AG04450 (cell line): ENCODE data around the gene CDKL2. TPM values are rescaled to one million over a fixed set of nuclear protein-coding genes. Genes with fewer than 3 reads are reported as not detected.
"Not testable (repeated sequence)": the region's sequence is repeated elsewhere in the genome, so short reads cannot be mapped to it uniquely, and the experiment has no call there.

Experiments used
- CTCF ChIA-PET: fragments of 300-600, 350-600 bp; formaldehyde crosslinking; extraction: SDS; loops from one replicate; lab custom pipeline; 2022; ENCODE audit warnings: antibody characterized with exemption, inconsistent platforms; lab: Charles Lee
- POLR2A ChIA-PET: fragments of 350-600 bp; formaldehyde crosslinking; extraction: SDS; loops from one replicate; lab custom pipeline; 2021; ENCODE audit warnings: antibody characterized with exemption, inconsistent platforms; lab: Yijun Ruan, JAX
- DNase-seq: peaks from one replicate; pipeline ENCODE4 v3.0.0-alpha.2; 2011; ENCODE audit warnings: low read depth, low spot score
- H3K27ac ChIP-seq: one replicate; pipeline ENCODE4 v1.5.1; 2012; ENCODE audit warnings: low read depth, low read length, control low read depth
- H3K27me3 ChIP-seq: one replicate; pipeline ENCODE4 v1.6.0; 2012; ENCODE audit warnings: low read length; ENCODE audit not compliant: control insufficient read depth, insufficient read depth
- H3K4me3 ChIP-seq: 2 replicates; pipeline ENCODE4 v1.5.1; 2011; ENCODE audit warnings: mild to moderate bottlenecking, low read depth, low read length, control low read depth
- H3K9me3 ChIP-seq: 2 replicates; pipeline ENCODE4 v1.5.1; 2012; ENCODE audit warnings: low read length; ENCODE audit not compliant: control insufficient read depth, insufficient read depth
- CTCF ChIP-seq: IDR thresholded peaks from 2 replicates; pipeline ENCODE4 v1.5.1; 2011; ENCODE audit warnings: low read depth, low read length, control low read depth, inconsistent platforms
- polyA plus RNA-seq: library from polyadenylated mRNA; depleted of rRNA; stranded (reverse); fragments of >200 nt; gene quantifications from 2 replicates; pipeline ENCODE4 v1.2.3, GENCODE V29; 2011

Gene CDKL2
- polyA plus RNA-seq, 1 experiment: 0.29 TPM

GRCh38 chr4:75544870-75545269, 85.5 kb downstream of the CDKL2 start:
- H3K27ac ChIP-seq: no peak overlapping the region
- CTCF ChIA-PET: no interaction called here
- H3K9me3 ChIP-seq: no peaks in the 10 kb centered on the region
- no peak for DNase-seq
- POLR2A ChIA-PET: no interaction called here
- H3K27me3 ChIP-seq: no peaks in the 10 kb centered on the region
- H3K4me3 ChIP-seq: no peak overlapping the region
- no peak for TF ChIP-seq CTCF

GRCh38 chr4:75544220-75544619, 86.1 kb downstream of the CDKL2 start:
- H3K9me3 ChIP-seq, H3K27me3 ChIP-seq, H3K27ac ChIP-seq, DNase-seq, POLR2A ChIA-PET, H3K4me3 ChIP-seq: not testable (repeated sequence)
- CTCF ChIA-PET: interaction anchor here (0.7 kb wide), 1 partner anchor 265 kb away, joined by 3 read pairs; no protein-coding TSS in a partner anchor

DNA sequence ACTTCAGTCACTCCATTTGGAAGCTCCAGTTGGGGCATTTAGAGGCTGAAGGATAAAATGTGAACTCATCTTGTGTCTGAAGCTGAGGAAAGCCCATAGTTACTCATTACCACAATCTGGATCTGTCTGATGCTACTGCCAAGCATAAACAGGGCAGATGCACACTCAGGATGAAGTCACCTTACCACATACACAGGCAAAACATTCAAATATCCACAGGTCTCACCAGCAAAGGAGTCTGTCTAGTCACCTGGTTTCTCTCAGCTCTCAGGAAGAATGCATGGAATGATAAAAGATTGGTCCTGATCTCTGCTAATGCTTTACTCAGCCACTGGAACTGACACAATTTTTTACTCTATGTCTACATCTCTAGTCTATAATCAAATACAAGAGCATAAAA, 87.5 kb downstream of the CDKL2 start:
- Histone ChIP-seq H3K9me3 (no peaks in the 10 kb centered on the region), H3K27ac (no peak overlapping the region), H3K4me3 (no peak overlapping the region), H3K27me3 (no peaks in the 10 kb centered on the region)
- CTCF ChIA-PET: interaction anchor here (0.9 to 1.1 kb wide), 2 partner anchors 27 to 305 kb away, joined by 3 read pairs; no protein-coding TSS in a partner anchor
- TF ChIP-seq CTCF: no peak
- DNase-seq: peak; percentile 44
- POLR2A ChIA-PET: interaction anchor here (0.8 to 1.2 kb wide), 2 partner anchors 28 to 130 kb away, joined by 3 read pairs; partner anchors contain the start of gene G3BP2

GRCh38 chr4:75537308-75537707, 93.0 kb downstream of the CDKL2 start:
- H3K27ac ChIP-seq, H3K9me3 ChIP-seq, H3K27me3 ChIP-seq, H3K4me3 ChIP-seq, POLR2A ChIA-PET, CTCF ChIA-PET, DNase-seq: not testable (repeated sequence)

GRCh38 chr4:75533926-75534325, 96.4 kb downstream of the CDKL2 start:
- CTCF ChIA-PET, H3K4me3 ChIP-seq, DNase-seq, H3K9me3 ChIP-seq, POLR2A ChIA-PET, H3K27ac ChIP-seq, H3K27me3 ChIP-seq: not testable (repeated sequence)

DNA sequence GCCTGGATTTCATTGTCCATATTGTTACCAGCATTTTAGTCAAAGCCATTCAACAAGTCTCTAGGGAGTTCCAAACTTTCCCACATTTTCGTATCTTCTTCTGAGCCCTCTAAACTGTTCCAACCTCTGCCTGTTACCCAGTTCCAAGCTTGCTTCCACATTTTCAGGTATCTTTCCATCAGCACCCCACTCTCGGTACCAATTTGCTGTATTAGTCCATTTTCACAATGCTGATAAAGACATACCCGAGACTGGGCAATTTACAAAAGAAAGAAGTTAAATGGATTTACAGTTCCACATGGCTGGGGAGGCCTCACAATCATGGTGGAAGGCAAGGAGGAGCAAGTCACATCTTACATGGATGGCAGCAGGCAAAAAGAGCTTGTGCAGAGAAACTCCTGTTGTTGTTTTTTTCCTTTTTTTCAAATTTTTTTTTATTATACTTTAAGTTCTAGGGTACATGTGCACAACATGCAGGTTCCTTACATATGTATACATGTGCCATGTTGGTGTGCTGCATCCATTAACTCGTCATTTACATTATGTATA, 96.9 kb downstream of the CDKL2 start:
- POLR2A ChIA-PET: not testable (repeated sequence)

GRCh38 chr4:75531536-75532143, 98.7 kb downstream of the CDKL2 start:
- H3K9me3 ChIP-seq, POLR2A ChIA-PET, H3K4me3 ChIP-seq, H3K27me3 ChIP-seq, CTCF ChIA-PET, H3K27ac ChIP-seq, DNase-seq: not testable (repeated sequence)

More for the DNA sequence above, 96.9 kb downstream of the CDKL2 start:
- H3K9me3 ChIP-seq, H3K27me3 ChIP-seq, H3K4me3 ChIP-seq, DNase-seq, H3K27ac ChIP-seq: not testable (repeated sequence)
- CTCF ChIA-PET: interaction anchor here (0.6 kb wide), 1 partner anchor 79 kb away, joined by 3 read pairs; no protein-coding TSS in a partner anchor
